ENCODE data around the gene APOA1.

The APOA1 gene

GRCh38 chr11:116831790-116832349 lies 5.6 kb downstream of the APOA1 start:
- H3K4me3 ChIP-seq (ENCODE audit: low read depth, low read length) = no peak overlapping the region
- TF ChIP-seq CTCF (IDR thresholded peaks at IDR 0.05; ENCODE audit: low read depth, low read length) = no peak

GRCh38 chr11:116830184-116830912 lies 7.1 kb downstream of the APOA1 start:
- no peak for TF ChIP-seq CTCF (IDR thresholded peaks at IDR 0.05; ENCODE audit: low read depth, low read length)
- no peak overlapping the region for H3K4me3 ChIP-seq (ENCODE audit: low read depth, low read length)

- no peak within 1 kb of the TSS for H3K4me3 ChIP-seq (ENCODE audit: low read depth, low read length)
- TF ChIP-seq CTCF (IDR thresholded peaks at IDR 0.05; ENCODE audit: low read depth, low read length) = no peak
These were observed 7.8 kb downstream of the APOA1 start, which contains the start of gene APOC3 for GRCh38 chr11:116829525-116830183. Gene APOC3 (plus strand): TSS chr11:116829907. CDS start chr11:116830583, 676 bp downstream.

- no peak for TF ChIP-seq CTCF (IDR thresholded peaks at IDR 0.05; ENCODE audit: low read depth, low read length)
- no peak overlapping the region for H3K4me3 ChIP-seq (ENCODE audit: low read depth, low read length)
These were observed 8.5 kb downstream of the APOA1 start for GRCh38 chr11:116828632-116829524.

GRCh38 chr11:116827461-116827860 lies 10.0 kb downstream of the APOA1 start:
- no peak for TF ChIP-seq CTCF (IDR thresholded peaks at IDR 0.05; ENCODE audit: low read depth, low read length)
- H3K4me3 ChIP-seq (ENCODE audit: low read depth, low read length) = no peak overlapping the region

- TF ChIP-seq CTCF (IDR thresholded peaks at IDR 0.05; ENCODE audit: low read depth, low read length) = no peak
These were observed 10.5 kb downstream of the APOA1 start for GRCh38 chr11:116826751-116827431.

More at GRCh38 chr11:116826751-116827431, 10.5 kb downstream of the APOA1 start:
- H3K4me3 ChIP-seq (ENCODE audit: low read depth, low read length) = no peak overlapping the region
